ENCODE data around the gene CHKA.

Gene CHKA

DNA sequence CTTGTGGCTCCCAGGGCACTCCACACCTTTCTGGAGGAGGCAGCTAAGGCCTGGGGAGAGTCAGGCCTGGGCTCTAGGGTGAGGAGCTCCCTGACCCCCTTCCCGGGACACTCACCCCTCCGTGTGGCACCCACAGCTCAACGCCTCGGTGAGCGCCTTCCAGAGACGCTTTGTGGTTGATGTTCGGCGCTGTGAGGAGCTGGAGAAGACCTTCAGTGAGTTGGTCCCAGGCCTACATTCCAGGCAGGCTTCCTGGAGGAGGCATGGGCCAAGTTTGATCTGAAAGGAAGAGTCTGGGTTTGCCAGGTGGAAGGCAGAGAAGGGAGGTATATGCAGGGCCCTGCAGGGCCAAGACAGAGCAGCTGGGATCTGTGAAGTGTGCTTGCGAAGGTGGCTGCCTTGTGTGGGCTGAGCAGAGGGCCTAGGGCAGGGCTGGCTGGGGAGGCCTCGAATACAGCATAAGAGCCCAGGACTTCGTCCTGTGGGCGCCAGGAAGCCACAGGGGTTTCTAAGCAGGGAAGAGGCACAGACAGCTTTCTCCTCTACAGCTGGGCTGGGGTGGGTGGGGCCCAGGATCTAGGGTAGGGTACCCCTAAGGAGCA, 79.5 kb downstream of the CHKA start:
- H3F3A ChIP-seq (ENCODE audit: insufficient read depth, low read length): peaks cover 27% of the 10 kb centered on the region; the same call in 1 of the 2 replicates
- H3K36me3 ChIP-seq (replicated peaks; ENCODE audit: insufficient read depth, low read length): no peaks in the 10 kb centered on the region; the same call in 1 of the 2 replicates
- 0 out of 2 replicates have a peak overlapping the region, but pooled peaks have one; percentile 89 for H3K4me3 ChIP-seq (ENCODE audit: low read length)
- H3K27me3 ChIP-seq (replicated peaks; ENCODE audit: insufficient read depth, low read length): no peaks in the 10 kb centered on the region
- H3K9me2 ChIP-seq (replicated peaks; ENCODE audit: insufficient read depth, low read length): no peaks in the 10 kb centered on the region
- H4K20me1 ChIP-seq (ENCODE audit: insufficient read depth, low read length): peaks cover 5% of the 10 kb centered on the region; the same call in 1 of the 2 replicates
- H3K9me3 ChIP-seq (replicated peaks; ENCODE audit: insufficient read depth, low read length): no peaks in the 10 kb centered on the region
- H3K4me2 ChIP-seq (ENCODE audit: low read depth, low read length): peak overlapping the region; percentile 95; the same call in 1 of the 2 replicates
- H3K4me1 ChIP-seq (ENCODE audit: low read length): peaks cover 16% of the 10 kb centered on the region
- H3K9ac ChIP-seq (ENCODE audit: low read length): no peak overlapping the region
- DNase-seq: no peak
- H2AFZ ChIP-seq (ENCODE audit: low read length): no peak overlapping the region
- TF ChIP-seq EZH2phosphoT487 (IDR thresholded peaks at IDR 0.05; ENCODE audit: low read length) (no peak), EZH2 (optimal IDR thresholded peaks at IDR 0.05; ENCODE audit: low read depth, low read length) (no peak), CTCF (IDR thresholded peaks at IDR 0.05; ENCODE audit: low read length) (no peak)
- peaks cover 69% of the 10 kb centered on the region for H3K79me2 ChIP-seq (ENCODE audit: low read length)
- H3K27ac ChIP-seq (ENCODE audit: low read length): no peak overlapping the region

DNA sequence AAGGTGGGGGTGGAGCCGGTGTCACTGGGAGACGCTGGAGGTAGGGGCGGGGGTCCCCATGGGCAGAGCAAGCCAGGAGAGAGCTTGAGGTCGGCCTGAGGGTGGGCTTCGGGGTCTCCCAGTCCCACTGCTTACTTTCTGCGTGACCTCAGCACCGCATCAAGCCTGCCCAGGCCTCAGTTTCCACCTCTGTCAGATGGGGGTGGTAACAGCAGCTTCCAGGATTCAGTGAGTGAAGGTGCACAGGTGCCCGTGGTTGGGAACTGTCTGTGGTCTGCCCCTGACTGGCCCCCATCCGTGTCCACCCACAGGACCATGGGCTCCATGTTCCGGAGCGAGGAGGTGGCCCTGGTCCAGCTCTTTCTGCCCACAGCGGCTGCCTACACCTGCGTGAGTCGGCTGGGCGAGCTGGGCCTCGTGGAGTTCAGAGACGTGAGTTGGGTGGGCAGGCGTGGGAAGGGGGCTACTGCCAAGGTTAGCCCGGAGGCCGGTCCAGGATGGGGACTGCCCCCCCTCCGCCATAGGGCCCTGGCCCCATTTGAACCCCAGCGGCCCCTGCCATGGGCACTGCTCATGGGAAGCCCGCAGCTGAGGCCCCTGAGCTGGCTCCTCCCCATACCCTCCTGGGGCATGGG, 80.1 kb downstream of the CHKA start:
- Histone ChIP-seq H3F3A (ENCODE audit: insufficient read depth, low read length) (peaks cover 27% of the 10 kb centered on the region; the same call in 1 of the 2 replicates), H3K9ac (ENCODE audit: low read length) (peak overlapping the region; percentile 84), H3K36me3 (replicated peaks; ENCODE audit: insufficient read depth, low read length) (no peaks in the 10 kb centered on the region; the same call in 1 of the 2 replicates), H2AFZ (ENCODE audit: low read length) (no peak overlapping the region), H3K9me3 (replicated peaks; ENCODE audit: insufficient read depth, low read length) (no peaks in the 10 kb centered on the region), H3K79me2 (ENCODE audit: low read length) (peaks cover 69% of the 10 kb centered on the region), H3K4me1 (ENCODE audit: low read length) (peaks cover 16% of the 10 kb centered on the region), H4K20me1 (ENCODE audit: insufficient read depth, low read length) (peaks cover 5% of the 10 kb centered on the region; the same call in 1 of the 2 replicates), H3K27me3 (replicated peaks; ENCODE audit: insufficient read depth, low read length) (no peaks in the 10 kb centered on the region), H3K4me2 (ENCODE audit: low read depth, low read length) (peak overlapping the region; percentile 95), H3K4me3 (ENCODE audit: low read length) (peak overlapping the region; percentile 89), H3K27ac (ENCODE audit: low read length) (peak overlapping the region; percentile 76; the same call in 1 of the 2 replicates), H3K9me2 (replicated peaks; ENCODE audit: insufficient read depth, low read length) (no peaks in the 10 kb centered on the region)
- TF ChIP-seq EZH2phosphoT487 (IDR thresholded peaks at IDR 0.05; ENCODE audit: low read length): no peak
- no peak for TF ChIP-seq CTCF (IDR thresholded peaks at IDR 0.05; ENCODE audit: low read length)
- TF ChIP-seq EZH2 (optimal IDR thresholded peaks at IDR 0.05; ENCODE audit: low read depth, low read length): no peak
- DNase-seq: no peak

DNA sequence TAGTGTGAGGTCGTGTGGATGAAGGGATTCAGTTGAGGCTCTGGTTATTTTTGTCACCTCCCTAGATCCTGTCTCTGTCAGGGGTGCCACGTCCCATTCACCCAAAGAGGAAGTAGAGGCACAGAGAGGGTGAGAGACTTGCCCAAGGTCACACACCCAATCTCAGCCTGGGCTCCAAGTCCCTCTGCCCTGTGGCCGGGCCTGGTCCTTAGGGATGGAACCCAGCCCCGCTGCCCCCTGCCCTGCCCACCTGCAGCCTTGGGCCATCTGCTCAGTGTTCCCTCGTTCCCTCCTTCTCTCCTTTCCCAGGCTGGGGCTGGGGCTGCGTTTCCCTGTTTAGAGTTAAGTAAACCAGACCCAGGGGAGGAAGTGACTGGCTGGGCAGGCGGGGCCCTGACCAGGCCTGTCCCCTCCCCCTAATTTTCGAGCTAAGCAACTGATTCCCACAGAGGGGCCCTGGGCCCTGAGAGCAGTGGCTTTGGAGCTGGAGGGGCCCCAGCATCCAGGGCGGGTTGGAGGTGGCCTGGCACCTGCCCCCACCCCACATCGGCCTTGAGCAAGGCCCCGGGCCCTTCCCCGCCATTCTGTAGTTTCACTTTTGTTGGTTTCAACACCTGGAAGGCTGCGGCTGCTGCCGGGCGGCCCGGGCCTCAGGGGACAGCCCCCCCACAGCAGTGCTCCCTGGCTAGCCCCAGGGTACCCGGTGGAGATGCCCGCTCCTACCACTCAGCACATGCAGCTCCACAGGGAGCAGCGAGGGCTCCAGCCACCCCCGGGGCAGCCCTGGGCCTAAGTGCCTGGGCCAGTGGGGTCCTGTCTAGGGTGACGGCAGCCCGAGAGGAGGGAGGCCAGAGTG, 80.9 kb downstream of the CHKA start:
- TF ChIP-seq CTCF (IDR thresholded peaks at IDR 0.05; ENCODE audit: low read length): no peak
- TF ChIP-seq EZH2phosphoT487 (IDR thresholded peaks at IDR 0.05; ENCODE audit: low read length): no peak
- no peak for TF ChIP-seq EZH2 (optimal IDR thresholded peaks at IDR 0.05; ENCODE audit: low read depth, low read length)
- Histone ChIP-seq H2AFZ (ENCODE audit: low read length) (peak overlapping the region; percentile 42), H3K9me3 (replicated peaks; ENCODE audit: insufficient read depth, low read length) (no peaks in the 10 kb centered on the region), H3K9ac (ENCODE audit: low read length) (peak overlapping the region; percentile 84), H3K4me1 (ENCODE audit: low read length) (peaks cover 16% of the 10 kb centered on the region), H3K27me3 (replicated peaks; ENCODE audit: insufficient read depth, low read length) (no peaks in the 10 kb centered on the region), H3F3A (ENCODE audit: insufficient read depth, low read length) (peaks cover 27% of the 10 kb centered on the region), H3K9me2 (replicated peaks; ENCODE audit: insufficient read depth, low read length) (no peaks in the 10 kb centered on the region), H3K79me2 (ENCODE audit: low read length) (peaks cover 69% of the 10 kb centered on the region), H3K27ac (ENCODE audit: low read length) (peak overlapping the region; percentile 76), H3K4me2 (ENCODE audit: low read depth, low read length) (peak overlapping the region; percentile 95), H3K36me3 (replicated peaks; ENCODE audit: insufficient read depth, low read length) (no peaks in the 10 kb centered on the region; the same call in 1 of the 2 replicates), H3K4me3 (ENCODE audit: low read length) (peak overlapping the region; percentile 89), H4K20me1 (ENCODE audit: insufficient read depth, low read length) (peaks cover 5% of the 10 kb centered on the region; the same call in 1 of the 2 replicates)
- peak; percentile 85 for DNase-seq

All from MM.1S (cell line).